Loucy (cell line): ENCODE measurements around the gene CD101.

ENCODE experiments used
- EZH2phosphoT487 ChIP-seq: fragments of 200-600 bp; IDR thresholded peaks from 2 replicates; pipeline ENCODE4 v1.6.1; 2018; ENCODE audit warnings: antibody characterized with exemption, mild to moderate bottlenecking, moderate library complexity, borderline replicate concordance
- TF ChIP-seq, protein P1 (sequence below): fragments of 200-600 bp; sonication (generic); conservative IDR thresholded peaks from 2 replicates; pipeline ENCODE4 v1.5.1; 2014; ENCODE audit warnings: mild to moderate bottlenecking, antibody characterized with exemption, low read length

DNA sequence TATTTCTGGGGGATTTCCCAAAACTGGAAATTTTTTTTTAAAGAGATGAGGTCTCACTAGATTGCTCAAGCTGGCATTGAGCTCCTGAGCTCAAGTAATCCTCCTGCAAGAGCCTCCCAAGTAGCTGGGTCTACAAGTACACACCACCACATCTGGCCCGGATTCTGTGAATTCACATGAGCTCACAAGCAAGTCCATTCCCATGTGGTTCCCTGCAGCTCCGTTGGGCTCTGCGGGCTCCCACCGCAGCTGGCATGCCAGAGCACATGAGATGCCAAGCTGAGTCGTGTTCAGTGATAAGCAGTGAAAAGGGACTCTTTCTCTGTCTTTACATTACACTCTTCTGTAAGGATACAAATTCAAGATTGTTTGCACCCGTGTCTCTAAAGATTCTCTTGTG is 36.7 kb downstream of the CD101 start:
- TF ChIP-seq, protein P1, sequence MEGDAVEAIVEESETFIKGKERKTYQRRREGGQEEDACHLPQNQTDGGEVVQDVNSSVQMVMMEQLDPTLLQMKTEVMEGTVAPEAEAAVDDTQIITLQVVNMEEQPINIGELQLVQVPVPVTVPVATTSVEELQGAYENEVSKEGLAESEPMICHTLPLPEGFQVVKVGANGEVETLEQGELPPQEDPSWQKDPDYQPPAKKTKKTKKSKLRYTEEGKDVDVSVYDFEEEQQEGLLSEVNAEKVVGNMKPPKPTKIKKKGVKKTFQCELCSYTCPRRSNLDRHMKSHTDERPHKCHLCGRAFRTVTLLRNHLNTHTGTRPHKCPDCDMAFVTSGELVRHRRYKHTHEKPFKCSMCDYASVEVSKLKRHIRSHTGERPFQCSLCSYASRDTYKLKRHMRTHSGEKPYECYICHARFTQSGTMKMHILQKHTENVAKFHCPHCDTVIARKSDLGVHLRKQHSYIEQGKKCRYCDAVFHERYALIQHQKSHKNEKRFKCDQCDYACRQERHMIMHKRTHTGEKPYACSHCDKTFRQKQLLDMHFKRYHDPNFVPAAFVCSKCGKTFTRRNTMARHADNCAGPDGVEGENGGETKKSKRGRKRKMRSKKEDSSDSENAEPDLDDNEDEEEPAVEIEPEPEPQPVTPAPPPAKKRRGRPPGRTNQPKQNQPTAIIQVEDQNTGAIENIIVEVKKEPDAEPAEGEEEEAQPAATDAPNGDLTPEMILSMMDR = no peak
- no peak for TF ChIP-seq EZH2phosphoT487
